Karpas-422 (cell line): ENCODE results near the gene GOLGA5. TPM values are rescaled to one million over a fixed set of nuclear protein-coding genes. Genes with fewer than 3 reads are reported as not detected.

Experiments used
- DNase-seq: peaks from one replicate; pipeline ENCODE4 v3.0.0-alpha.2; 2015
- H2AFZ ChIP-seq: fragments of 200-600 bp; sonication (generic); 2 replicates; pipeline ENCODE4 v1.6.1; 2014; ENCODE audit warnings: antibody characterized with exemption, low read length, mixed read lengths
- H3K27ac ChIP-seq: fragments of 200-600 bp; sonication (generic); 2 replicates; pipeline ENCODE4 v1.5.1; 2014; ENCODE audit warnings: mild to moderate bottlenecking, low read length, moderate library complexity
- H3K27me3 ChIP-seq: fragments of 200-600 bp; sonication (generic); 2 replicates; pipeline ENCODE4 v1.6.1; 2014; ENCODE audit warnings: low read length, mixed read lengths
- H3K36me3 ChIP-seq: fragments of 200-600 bp; sonication (generic); 2 replicates; pipeline ENCODE4 v1.6.1; 2014; ENCODE audit warnings: low read length, mixed read lengths; ENCODE audit not compliant: insufficient read depth
- H3K4me1 ChIP-seq: fragments of 200-600 bp; sonication (generic); 2 replicates; pipeline ENCODE4 v1.6.1; 2014; ENCODE audit warnings: mild to moderate bottlenecking, low read length, mixed read lengths
- H3K4me2 ChIP-seq: fragments of 200-600 bp; sonication (generic); 2 replicates; pipeline ENCODE4 v1.6.1; 2014; ENCODE audit warnings: low read length, low read depth, mild to moderate bottlenecking; ENCODE audit not compliant: poor library complexity, severe bottlenecking
- H3K4me3 ChIP-seq: fragments of 200-600 bp; sonication (generic); 2 replicates; pipeline ENCODE4 v1.5.1; 2014; ENCODE audit warnings: mild to moderate bottlenecking, antibody characterized with exemption, low read length, mixed read lengths
- H3K79me2 ChIP-seq: fragments of 200-600 bp; sonication (generic); 2 replicates; pipeline ENCODE4 v1.6.1; 2014; ENCODE audit warnings: mild to moderate bottlenecking, low read length, mixed read lengths
- H3K9ac ChIP-seq: fragments of 200-600 bp; sonication (generic); 2 replicates; pipeline ENCODE4 v1.6.0; 2014; ENCODE audit warnings: low read length
- H3K9me2 ChIP-seq: fragments of 200-600 bp; sonication (generic), shearing (Covaris generic); replicated peaks from 2 replicates; pipeline ENCODE4 v1.6.0; 2014; ENCODE audit warnings: mild to moderate bottlenecking, low read length, moderate library complexity; ENCODE audit not compliant: insufficient read depth
- H3K9me3 ChIP-seq: fragments of 300-700, 200-600 bp; sonication (generic); 2 replicates; pipeline ENCODE4 v1.6.1; 2014; ENCODE audit warnings: low read length, mixed read lengths
- H4K20me1 ChIP-seq: fragments of 200-600 bp; sonication (generic); 2 replicates; pipeline ENCODE4 v1.6.1; 2014; ENCODE audit warnings: mild to moderate bottlenecking, antibody characterized with exemption, low read length, low read depth; ENCODE audit not compliant: insufficient read depth
- total RNA-seq: library from RNA; depleted of rRNA; stranded (reverse); fragments of >200 nt; shearing (Covaris generic); gene quantifications from 2 replicates; pipeline ENCODE4 v1.2.3, GENCODE V29; 2014; ENCODE audit warnings: low replicate concordance

Gene GOLGA5
- total RNA-seq, 1 experiment from 2014 or later: 50.6 TPM

DNA sequence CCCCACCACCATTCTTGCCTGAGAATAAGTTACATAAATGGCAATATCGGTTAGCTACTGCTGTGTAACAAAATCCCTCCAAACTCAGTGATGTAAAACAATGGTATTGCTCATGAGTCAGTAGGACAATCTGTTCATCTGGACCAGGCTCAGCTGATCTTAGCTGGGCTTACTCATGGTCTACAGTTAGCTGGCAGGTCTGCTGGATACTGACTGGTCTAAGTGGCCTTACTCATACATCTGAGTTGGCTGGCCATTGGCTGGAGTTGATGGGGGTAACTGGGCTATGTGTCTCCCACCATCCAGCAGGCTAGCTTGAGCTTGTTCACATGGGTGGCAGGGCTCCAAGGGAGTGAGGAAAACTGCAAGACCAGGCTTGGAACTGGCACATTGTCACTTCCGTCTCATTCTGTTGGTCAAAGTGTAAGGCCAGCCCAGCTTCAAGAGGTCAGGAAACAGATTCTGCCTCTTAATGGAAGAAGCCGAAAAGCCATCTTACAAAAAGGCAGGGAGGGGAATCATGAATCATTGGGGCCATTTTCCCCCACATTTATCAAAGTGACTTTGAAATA lies 72.2 kb downstream of the GOLGA5 start:
- H3K9ac ChIP-seq: no peak overlapping the region
- no peak overlapping the region for H2AFZ ChIP-seq
- no peak overlapping the region for H3K4me3 ChIP-seq
- no peaks in the 10 kb centered on the region for H3K9me3 ChIP-seq
- H3K4me1 ChIP-seq: no peaks in the 10 kb centered on the region
- no peaks in the 10 kb centered on the region for H3K36me3 ChIP-seq
- no peak overlapping the region for H3K4me2 ChIP-seq
- H4K20me1 ChIP-seq: no peaks in the 10 kb centered on the region
- H3K27me3 ChIP-seq: peaks cover 5% of the 10 kb centered on the region; the same call in 1 of the 2 replicates
- no peaks in the 10 kb centered on the region for H3K79me2 ChIP-seq
- DNase-seq: no peak
- H3K27ac ChIP-seq: no peak overlapping the region
- H3K9me2 ChIP-seq: no peaks in the 10 kb centered on the region

- Histone ChIP-seq H3K4me3 (no peak overlapping the region), H3K4me2 (no peak overlapping the region), H4K20me1 (no peaks in the 10 kb centered on the region), H3K9ac (no peak overlapping the region), H3K9me3 (no peaks in the 10 kb centered on the region), H2AFZ (no peak overlapping the region), H3K4me1 (no peaks in the 10 kb centered on the region), H3K9me2 (no peaks in the 10 kb centered on the region), H3K79me2 (no peaks in the 10 kb centered on the region), H3K36me3 (no peaks in the 10 kb centered on the region), H3K27ac (no peak overlapping the region), H3K27me3 (peaks cover 5% of the 10 kb centered on the region; the same call in 1 of the 2 replicates)
- no peak for DNase-seq
Observed at GRCh38 chr14:92866901-92867865, 73.1 kb downstream of the GOLGA5 start.

DNA sequence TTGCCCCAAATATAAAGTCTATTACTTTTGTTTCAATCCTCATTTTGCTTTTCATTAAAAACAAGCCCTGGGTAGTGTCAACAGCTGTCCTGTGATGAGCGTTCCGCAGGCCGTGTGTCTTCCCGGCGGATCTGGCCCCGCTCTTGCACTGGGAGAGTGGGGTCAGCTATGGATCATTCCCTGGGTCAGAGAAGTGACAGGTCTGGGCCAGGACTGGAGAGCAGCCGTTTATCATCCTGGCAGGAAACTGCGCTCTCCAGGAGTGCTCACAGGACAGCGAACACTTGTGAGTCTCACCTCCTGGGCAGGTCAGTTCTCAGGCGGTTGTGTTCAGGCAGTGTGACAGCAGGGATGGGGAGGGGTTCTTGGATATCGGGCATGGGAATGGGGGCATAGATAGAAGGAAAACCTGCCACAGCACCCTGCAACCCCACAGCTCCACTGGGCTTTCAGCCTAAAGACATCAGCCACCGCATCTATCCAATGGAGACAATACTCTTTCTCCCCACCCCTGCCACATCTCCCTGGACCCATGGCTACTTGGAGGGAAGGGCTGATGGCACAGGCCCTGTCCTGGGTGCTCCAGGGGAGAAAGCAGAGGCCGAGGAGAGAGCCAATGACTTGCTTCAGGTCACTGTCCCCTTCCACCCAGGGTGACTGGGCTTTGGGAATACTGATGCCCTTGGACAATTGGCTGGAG lies 81.0 kb downstream of the GOLGA5 start:
- no peaks in the 10 kb centered on the region for H4K20me1 ChIP-seq
- no peak for DNase-seq
- H3K9ac ChIP-seq: no peak overlapping the region
- no peaks in the 10 kb centered on the region for H3K36me3 ChIP-seq
- no peak overlapping the region for H2AFZ ChIP-seq
- no peak overlapping the region for H3K4me2 ChIP-seq
- no peaks in the 10 kb centered on the region for H3K79me2 ChIP-seq
- no peaks in the 10 kb centered on the region for H3K4me1 ChIP-seq
- no peak overlapping the region for H3K4me3 ChIP-seq
- H3K9me2 ChIP-seq: no peaks in the 10 kb centered on the region
- no peaks in the 10 kb centered on the region for H3K27me3 ChIP-seq
- H3K27ac ChIP-seq: no peak overlapping the region
- H3K9me3 ChIP-seq: no peaks in the 10 kb centered on the region

DNA sequence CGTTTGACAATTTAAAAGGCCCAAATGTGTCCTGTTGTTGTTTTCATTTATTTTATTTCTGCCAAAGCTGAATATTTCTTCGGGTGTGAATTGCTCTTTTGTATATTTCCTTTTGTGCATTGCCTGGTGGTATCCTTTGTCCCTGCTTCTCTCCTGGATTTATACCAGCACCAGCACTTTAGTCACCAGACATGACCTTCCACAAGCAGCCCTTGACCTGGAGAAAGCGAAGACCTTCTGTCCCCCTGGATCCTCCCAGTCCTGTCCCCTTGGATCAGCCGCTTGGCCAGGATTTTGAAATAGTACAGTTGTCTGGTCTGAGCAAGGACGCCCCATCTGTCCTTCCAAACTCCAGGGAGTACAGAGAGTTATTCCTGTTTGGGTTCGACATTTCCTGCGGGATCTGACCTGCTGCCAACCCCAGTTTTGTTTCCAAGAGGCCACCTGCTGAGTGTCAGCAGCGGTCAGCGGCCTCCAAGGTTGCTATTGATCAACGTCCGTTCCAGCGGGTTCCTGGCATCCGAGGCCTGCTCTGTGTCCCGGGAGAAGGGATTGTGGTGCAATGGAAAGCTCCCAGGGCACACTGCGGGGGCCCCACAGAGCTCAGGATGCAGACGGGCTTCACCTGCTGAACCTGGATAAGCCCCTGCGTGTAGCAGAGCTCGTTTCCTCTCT lies 83.8 kb downstream of the GOLGA5 start:
- no peak overlapping the region for H3K4me2 ChIP-seq
- no peaks in the 10 kb centered on the region for H3K4me1 ChIP-seq
- DNase-seq: no peak
- H3K36me3 ChIP-seq: no peaks in the 10 kb centered on the region
- H3K27ac ChIP-seq: no peak overlapping the region
- no peak overlapping the region for H3K9ac ChIP-seq
- no peaks in the 10 kb centered on the region for H3K9me2 ChIP-seq
- no peaks in the 10 kb centered on the region for H3K79me2 ChIP-seq
- no peaks in the 10 kb centered on the region for H4K20me1 ChIP-seq
- no peak overlapping the region for H2AFZ ChIP-seq
- H3K9me3 ChIP-seq: no peaks in the 10 kb centered on the region
- no peaks in the 10 kb centered on the region for H3K27me3 ChIP-seq
- H3K4me3 ChIP-seq: no peak overlapping the region

- H3K9me2 ChIP-seq: no peaks in the 10 kb centered on the region
- H3K4me2 ChIP-seq: no peak overlapping the region
- no peak overlapping the region for H2AFZ ChIP-seq
- H3K9ac ChIP-seq: no peak overlapping the region
- H3K9me3 ChIP-seq: no peaks in the 10 kb centered on the region
- no peaks in the 10 kb centered on the region for H3K36me3 ChIP-seq
- H4K20me1 ChIP-seq: no peaks in the 10 kb centered on the region
- H3K27ac ChIP-seq: no peak overlapping the region
- H3K79me2 ChIP-seq: no peaks in the 10 kb centered on the region
- no peak overlapping the region for H3K4me3 ChIP-seq
- H3K27me3 ChIP-seq: no peaks in the 10 kb centered on the region
- H3K4me1 ChIP-seq: no peaks in the 10 kb centered on the region
- DNase-seq: no peak
Observed at GRCh38 chr14:92880351-92880750, 86.2 kb downstream of the GOLGA5 start.

DNA sequence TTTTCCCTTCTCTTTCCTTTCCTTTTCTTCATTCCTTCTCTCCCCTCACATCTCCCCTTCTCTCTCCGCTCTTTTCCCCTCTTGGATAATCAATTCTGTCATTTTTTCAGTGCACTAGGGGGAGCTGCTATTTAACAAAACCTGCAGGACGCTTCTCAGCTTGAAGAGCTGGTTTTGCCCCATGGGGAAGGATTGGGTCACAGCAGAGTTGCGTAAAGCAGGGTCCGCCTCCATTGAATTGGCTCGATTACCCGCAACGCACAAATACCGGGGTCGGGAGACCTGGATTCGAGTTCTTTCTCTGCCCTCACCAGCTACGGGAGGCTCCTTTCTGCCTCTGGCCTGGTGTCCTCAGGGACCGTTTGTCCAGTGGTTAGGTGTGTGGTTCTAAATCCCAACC lies 86.7 kb downstream of the GOLGA5 start:
- H3K9me3 ChIP-seq: no peaks in the 10 kb centered on the region
- peak; percentile 50 for DNase-seq
- no peaks in the 10 kb centered on the region for H3K4me1 ChIP-seq
- H3K4me3 ChIP-seq: no peak overlapping the region
- no peak overlapping the region for H3K4me2 ChIP-seq
- H3K36me3 ChIP-seq: no peaks in the 10 kb centered on the region
- H3K27me3 ChIP-seq: no peaks in the 10 kb centered on the region
- no peaks in the 10 kb centered on the region for H3K9me2 ChIP-seq
- H4K20me1 ChIP-seq: no peaks in the 10 kb centered on the region
- H3K79me2 ChIP-seq: no peaks in the 10 kb centered on the region
- no peak overlapping the region for H3K27ac ChIP-seq
- H2AFZ ChIP-seq: no peak overlapping the region
- no peak overlapping the region for H3K9ac ChIP-seq

DNA sequence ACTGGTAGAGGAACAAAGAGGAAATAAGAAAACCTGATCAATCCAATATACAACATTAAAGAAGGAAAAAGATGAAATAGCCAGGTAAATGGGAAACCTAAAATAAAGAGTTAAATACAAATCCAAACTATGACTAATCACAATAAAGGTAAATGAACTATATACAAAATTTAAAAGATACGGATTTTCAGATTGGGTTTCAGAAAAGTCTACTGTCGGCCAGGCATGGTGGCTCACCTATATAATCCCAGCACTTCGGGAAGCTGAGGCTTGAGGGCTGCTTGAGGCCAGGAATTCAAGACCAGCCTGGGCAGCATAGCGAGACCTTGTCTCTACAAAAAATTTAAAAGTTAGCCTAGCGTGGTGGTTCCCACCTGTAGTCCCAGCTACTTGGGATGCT lies 89.0 kb downstream of the GOLGA5 start:
- Histone ChIP-seq H3K9me3 (no peaks in the 10 kb centered on the region), H3K9ac (no peak overlapping the region), H3K79me2 (no peaks in the 10 kb centered on the region), H3K36me3 (no peaks in the 10 kb centered on the region), H4K20me1 (no peaks in the 10 kb centered on the region), H3K4me1 (no peaks in the 10 kb centered on the region), H2AFZ (no peak overlapping the region), H3K27ac (no peak overlapping the region), H3K9me2 (no peaks in the 10 kb centered on the region), H3K4me3 (no peak overlapping the region), H3K4me2 (no peak overlapping the region), H3K27me3 (no peaks in the 10 kb centered on the region)
- DNase-seq: no peak

- H3K9me3 ChIP-seq: no peaks in the 10 kb centered on the region
- H2AFZ ChIP-seq: no peak overlapping the region
- H3K4me2 ChIP-seq: no peak overlapping the region
- H4K20me1 ChIP-seq: no peaks in the 10 kb centered on the region
- no peak overlapping the region for H3K27ac ChIP-seq
- no peaks in the 10 kb centered on the region for H3K4me1 ChIP-seq
- H3K4me3 ChIP-seq: no peak overlapping the region
- DNase-seq: no peak
- no peaks in the 10 kb centered on the region for H3K79me2 ChIP-seq
- H3K36me3 ChIP-seq: no peaks in the 10 kb centered on the region
- H3K9me2 ChIP-seq: no peaks in the 10 kb centered on the region
- no peaks in the 10 kb centered on the region; the same call in 1 of the 2 replicates for H3K27me3 ChIP-seq
- H3K9ac ChIP-seq: no peak overlapping the region
Observed at GRCh38 chr14:92884410-92884809, 90.3 kb downstream of the GOLGA5 start.
